Mucosa of descending colon (tissue), 3 donors: ENCODE results near the gene MORN1. TPM values are rescaled to one million over a fixed set of nuclear protein-coding genes. Genes with fewer than 3 reads are reported as not detected.
"Not testable (repeated sequence)": the region's sequence is repeated elsewhere in the genome, so short reads cannot be mapped to it uniquely, and the experiment has no call there.

Source experiments
- ATAC-seq: fragments of 200-7000 bp; cut with Tn5 transposase; one replicate; pipeline ENCODE4 v1.9.1; 2020; ENCODE audit warnings: mild to moderate bottlenecking, moderate library complexity
- DNase-seq, 3 donors: peaks; one replicate each; pipeline ENCODE4 v3.0.0-alpha.2; 2020
- H3K36me3 ChIP-seq: fragments of 200-600 bp; one replicate; pipeline ENCODE4 v1.8.0; 2021; ENCODE audit warnings: low read depth, mild to moderate bottlenecking
- H3K4me1 ChIP-seq: fragments of 200-600 bp; one replicate; pipeline ENCODE4 v1.8.0; 2021; ENCODE audit warnings: low read depth, mild to moderate bottlenecking
- H3K4me3 ChIP-seq: fragments of 200-600 bp; one replicate; pipeline ENCODE4 v1.8.0; 2021; ENCODE audit warnings: mild to moderate bottlenecking
- H3K9me3 ChIP-seq: fragments of 200-600 bp; one replicate; pipeline ENCODE4 v1.8.0; 2021; ENCODE audit warnings: mild to moderate bottlenecking
- intact Hi-C, 2 donors: fragments of 100-400 bp; cut with DNase I in 1 of 2; cut with micrococcal nuclease in 1 of 2; formaldehyde crosslinking; loops; one replicate each; pipeline versions ENCODE4 v1.11.0 to v1.11.1; 2022; cut with DNase I, micrococcal nuclease
- long read RNA-seq, 2 donors: library from polyadenylated mRNA; unstranded; transcript quantifications; one replicate each; pipeline ENCODE4 v2.0.0, GENCODE V29; 2019 to 2021
- total RNA-seq, 3 donors: library from RNA; stranded (reverse); fragmentation: NEBNext Ultra II Directional in 2 of 3; extraction: Animal tissue kit (Norgen Biotek cat#: 25700) in 2 of 3; gene quantifications; one replicate each; pipeline versions ENCODE4 v1.2.1 to v1.2.4, GENCODE V29; 2021 to 2023
- TF ChIP-seq, protein P1 (sequence below): fragments of 200-600 bp; IDR thresholded peaks from one replicate; pipeline ENCODE4 v1.8.0; 2022; ENCODE audit warnings: antibody characterized with exemption, mild to moderate bottlenecking
- donor health status: DM: no; HTN: no; CAD: no; lungs with moderate emphysema.
- donor health status: DM: no; HTN: no; CAD: no.
- donor health status: DM: no; HTN: yes; CAD: no.

Gene MORN1
- total RNA-seq: 10 to 100 TPM; 13.1 to 17.4 (median 13.4) TPM
- long read RNA-seq, donor 1, partial matches to known transcripts: 0 of 2 reads
- long read RNA-seq, donor 1, other reads (novel, unspliced or antisense): 2 of 2 reads
- long read RNA-seq, donor 2, partial matches to known transcripts: 2 of 5 reads
- long read RNA-seq, donor 2, other reads (novel, unspliced or antisense): 1 of 5 reads

DNA sequence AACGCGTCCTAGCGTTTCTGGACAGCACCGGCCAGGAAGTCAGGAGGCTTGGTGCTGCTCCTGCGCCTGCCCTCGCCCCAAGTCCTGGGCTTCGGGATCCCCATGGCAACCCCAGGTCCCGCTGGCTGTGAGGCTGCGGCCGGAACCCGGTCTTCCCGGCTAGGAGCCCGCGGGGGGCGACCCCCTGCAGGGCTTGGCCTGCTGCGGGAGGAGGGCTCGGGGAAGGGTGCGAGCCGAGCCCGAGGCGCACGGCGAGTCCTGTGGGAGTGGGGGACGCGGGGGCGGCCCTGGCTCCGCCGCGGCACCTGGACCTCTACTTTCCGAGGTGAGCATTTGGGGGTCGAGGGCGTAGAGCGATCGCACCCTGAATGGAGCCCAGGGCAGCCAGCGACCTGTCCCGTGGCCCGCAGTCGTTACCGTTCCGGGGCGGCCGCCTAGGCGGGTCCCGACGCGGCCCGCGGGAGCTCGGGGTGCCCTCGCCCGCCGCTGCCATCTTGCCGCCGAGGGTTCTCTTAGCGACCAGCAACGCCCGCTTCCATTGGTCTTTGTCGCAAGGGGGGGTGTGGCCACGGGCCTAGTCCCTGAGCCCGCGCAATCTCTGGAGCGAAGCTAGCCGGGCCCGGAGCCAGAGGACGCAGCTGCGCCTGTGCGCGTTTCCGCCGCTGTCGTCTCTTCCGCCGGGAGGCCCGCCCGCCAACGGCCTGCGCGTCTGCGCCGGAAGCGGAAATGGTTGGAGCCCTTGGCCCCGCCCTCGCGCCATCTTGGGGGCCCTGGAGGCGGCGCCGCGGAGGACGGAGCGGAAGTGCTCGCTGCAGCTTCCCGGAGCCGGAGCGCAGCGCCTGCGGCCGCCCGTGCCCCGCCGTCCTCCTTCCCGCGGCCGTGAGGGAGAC lies at the start of gene MORN1, which contains the start of gene RER1:
Gene MORN1 (minus strand): TSS at position 514 of the 890 bp plus-strand sequence. CDS start 21 bp downstream, at position 493.
Gene RER1 (plus strand): TSS at position 801 of the 890 bp plus-strand sequence. CDS start 3,950 bp downstream, outside the sequence.
- peaks cover 28% of the 10 kb centered on the region for H3K4me1 ChIP-seq
- TF ChIP-seq, protein P1, sequence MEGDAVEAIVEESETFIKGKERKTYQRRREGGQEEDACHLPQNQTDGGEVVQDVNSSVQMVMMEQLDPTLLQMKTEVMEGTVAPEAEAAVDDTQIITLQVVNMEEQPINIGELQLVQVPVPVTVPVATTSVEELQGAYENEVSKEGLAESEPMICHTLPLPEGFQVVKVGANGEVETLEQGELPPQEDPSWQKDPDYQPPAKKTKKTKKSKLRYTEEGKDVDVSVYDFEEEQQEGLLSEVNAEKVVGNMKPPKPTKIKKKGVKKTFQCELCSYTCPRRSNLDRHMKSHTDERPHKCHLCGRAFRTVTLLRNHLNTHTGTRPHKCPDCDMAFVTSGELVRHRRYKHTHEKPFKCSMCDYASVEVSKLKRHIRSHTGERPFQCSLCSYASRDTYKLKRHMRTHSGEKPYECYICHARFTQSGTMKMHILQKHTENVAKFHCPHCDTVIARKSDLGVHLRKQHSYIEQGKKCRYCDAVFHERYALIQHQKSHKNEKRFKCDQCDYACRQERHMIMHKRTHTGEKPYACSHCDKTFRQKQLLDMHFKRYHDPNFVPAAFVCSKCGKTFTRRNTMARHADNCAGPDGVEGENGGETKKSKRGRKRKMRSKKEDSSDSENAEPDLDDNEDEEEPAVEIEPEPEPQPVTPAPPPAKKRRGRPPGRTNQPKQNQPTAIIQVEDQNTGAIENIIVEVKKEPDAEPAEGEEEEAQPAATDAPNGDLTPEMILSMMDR: no peak
- ATAC-seq (peak; percentile 96), DNase-seq (peak; percentile 99 to 100 (median 100))
- no peaks in the 10 kb centered on the region for H3K9me3 ChIP-seq
- H3K36me3 ChIP-seq: no peaks in the 10 kb centered on the region
- peak within 1 kb of the TSS; percentile 87 for H3K4me3 ChIP-seq
- intact Hi-C loops: no loop called here

DNA sequence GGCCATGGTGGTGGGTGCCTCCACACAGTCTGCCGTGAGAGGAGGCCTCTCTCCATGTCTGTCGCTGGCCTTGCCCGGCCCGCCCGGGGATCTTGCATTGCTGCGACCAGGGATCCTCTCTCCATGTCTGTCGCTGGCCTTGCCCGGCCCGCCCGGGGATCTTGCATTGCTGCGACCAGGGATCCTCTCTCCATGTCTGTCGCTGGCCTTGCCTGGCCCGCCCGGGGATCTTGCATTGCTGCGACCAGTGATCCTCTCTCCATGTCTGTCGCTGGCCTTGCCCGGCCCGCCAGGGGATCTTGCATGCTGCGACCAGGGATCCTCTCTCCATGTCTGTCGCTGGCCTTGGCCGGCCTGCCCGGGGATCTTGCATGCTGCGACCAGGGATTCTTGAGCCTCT lies 49.0 kb upstream of the MORN1 start:
- peak in 1 of 3 donors; percentile 75 for DNase-seq
- intact Hi-C loops, H3K36me3 ChIP-seq, ATAC-seq, H3K9me3 ChIP-seq, H3K4me1 ChIP-seq, H3K4me3 ChIP-seq: not testable (repeated sequence)

DNA sequence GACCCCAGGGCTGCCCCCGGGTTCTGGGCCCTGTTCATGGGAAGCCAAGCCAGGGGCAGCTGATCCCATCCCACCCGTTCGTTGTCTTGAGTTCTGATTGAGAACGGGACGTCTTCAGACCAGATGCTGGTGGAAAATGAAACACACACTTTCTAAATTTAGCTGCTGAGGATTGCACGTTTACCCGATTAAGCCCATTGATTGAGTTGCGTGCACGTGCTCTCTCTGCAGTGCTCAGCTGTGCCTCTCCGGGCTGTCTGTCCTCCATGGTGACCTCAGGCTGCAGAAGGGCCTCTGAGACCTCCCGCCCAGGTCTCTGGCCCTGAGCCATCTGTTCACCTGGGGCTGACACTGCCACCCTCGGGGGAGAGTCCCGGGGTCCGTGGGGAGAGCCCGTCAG lies 48.0 kb upstream of the MORN1 start:
- no peak for ATAC-seq
- DNase-seq: no peak
- no peaks in the 10 kb centered on the region for H3K4me1 ChIP-seq
- no peaks in the 10 kb centered on the region for H3K36me3 ChIP-seq
- no peaks in the 10 kb centered on the region for H3K9me3 ChIP-seq
- H3K4me3 ChIP-seq: no peak overlapping the region
- intact Hi-C loops: no loop called here
- TF ChIP-seq, protein P1: no peak

DNA sequence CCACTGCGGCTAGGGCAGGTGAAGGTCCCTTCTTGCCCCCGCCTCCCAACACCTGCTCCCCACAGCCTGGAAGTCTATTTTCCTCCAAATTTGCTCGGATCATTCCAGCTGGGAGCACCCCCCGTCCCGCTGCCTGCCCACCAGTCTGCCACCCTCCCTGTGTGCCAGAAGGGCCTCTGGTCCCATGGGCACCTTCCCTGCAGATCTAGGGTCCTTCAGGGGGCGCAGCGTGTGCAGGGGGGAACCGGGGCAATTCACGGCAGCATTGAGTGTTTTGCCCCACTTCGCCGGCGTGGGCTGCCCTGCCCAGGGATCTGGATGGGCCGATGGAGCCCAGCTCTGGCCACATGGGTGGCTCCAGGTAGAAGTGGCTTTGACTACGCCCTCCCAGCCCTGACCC lies 47.3 kb upstream of the MORN1 start:
- no peak for ATAC-seq
- Histone ChIP-seq H3K36me3 (no peaks in the 10 kb centered on the region), H3K4me1 (no peaks in the 10 kb centered on the region), H3K4me3 (no peak overlapping the region), H3K9me3 (no peaks in the 10 kb centered on the region)
- intact Hi-C loops: no loop called here
- TF ChIP-seq, protein P1: no peak
- DNase-seq: no peak

DNA sequence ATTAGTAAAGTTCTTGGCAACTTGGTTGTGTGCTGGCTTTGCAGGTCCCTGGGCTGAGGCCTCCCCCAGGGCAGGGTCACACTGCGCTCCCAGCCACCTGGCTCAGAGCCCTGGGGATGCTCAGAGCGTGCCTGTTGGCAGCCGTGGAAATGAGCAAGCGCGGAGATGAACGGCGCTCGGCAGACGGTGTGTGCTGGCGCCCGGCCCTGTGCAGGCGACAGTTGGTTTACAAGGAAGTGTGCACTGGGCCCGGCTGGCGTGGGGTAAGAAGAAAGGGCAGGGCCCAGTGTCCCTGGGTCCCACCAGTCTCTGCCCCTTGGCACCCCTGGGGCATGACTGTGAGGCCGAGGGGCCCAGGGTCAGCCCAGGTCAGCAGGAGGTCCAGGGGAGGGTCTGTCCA lies 46.7 kb upstream of the MORN1 start:
- Histone ChIP-seq H3K36me3 (no peaks in the 10 kb centered on the region), H3K9me3 (no peaks in the 10 kb centered on the region), H3K4me3 (no peak overlapping the region), H3K4me1 (no peaks in the 10 kb centered on the region)
- peak; percentile 64 to 74 (median 69) for DNase-seq
- TF ChIP-seq, protein P1: no peak
- intact Hi-C loops: no loop called here
- peak; percentile 89 for ATAC-seq

DNA sequence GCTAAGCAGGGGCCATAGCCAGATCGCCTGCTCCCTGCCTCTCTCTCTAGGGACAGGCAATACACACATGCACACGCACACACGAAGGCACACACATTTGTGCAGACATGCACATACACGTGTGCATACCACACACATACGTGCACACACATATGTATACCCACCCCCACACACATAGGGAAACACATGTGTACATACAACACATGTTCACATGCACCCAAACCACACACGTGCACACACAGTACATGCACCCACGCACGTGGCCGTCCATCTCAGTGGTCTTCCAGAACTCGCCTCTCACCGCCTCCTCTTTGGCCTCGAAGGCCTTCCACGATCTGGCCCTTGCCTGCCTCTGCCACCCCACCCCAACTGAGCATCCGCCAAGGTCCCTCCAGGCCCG lies 46.3 kb upstream of the MORN1 start:
- H3K4me1 ChIP-seq: no peaks in the 10 kb centered on the region
- no peaks in the 10 kb centered on the region for H3K36me3 ChIP-seq
- intact Hi-C loops: no loop called here
- no peak for DNase-seq
- TF ChIP-seq, protein P1: no peak
- no peak for ATAC-seq
- no peak overlapping the region for H3K4me3 ChIP-seq
- no peaks in the 10 kb centered on the region for H3K9me3 ChIP-seq
